Fibroblast of skin of scalp (primary cell): Measurements from ENCODE around the gene PTPRB.

ENCODE experiments used
- DNase-seq: peaks from one replicate; pipeline ENCODE4 v3.0.0-alpha.2; 2013

PTPRB gene

DNA sequence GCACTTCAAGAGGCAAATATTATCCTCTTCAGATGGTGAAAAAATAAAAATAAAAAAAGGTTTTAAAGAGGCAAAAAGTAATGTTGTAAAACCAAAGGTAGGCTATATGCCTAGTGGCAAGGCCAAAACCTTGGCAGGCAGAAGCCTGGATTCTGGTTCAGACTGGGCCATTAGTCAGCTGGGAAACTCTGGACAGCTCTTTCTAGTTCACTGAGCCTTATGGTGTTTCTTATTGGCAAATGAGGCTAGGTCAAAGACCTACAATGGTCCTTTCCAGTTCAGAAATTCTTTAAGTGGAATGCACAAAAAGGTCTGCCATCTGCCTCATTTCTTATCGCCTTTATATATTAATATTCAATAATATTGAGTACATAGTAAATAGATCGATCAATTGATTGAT is 44.6 kb downstream of the PTPRB start:
- no peak for DNase-seq

DNA sequence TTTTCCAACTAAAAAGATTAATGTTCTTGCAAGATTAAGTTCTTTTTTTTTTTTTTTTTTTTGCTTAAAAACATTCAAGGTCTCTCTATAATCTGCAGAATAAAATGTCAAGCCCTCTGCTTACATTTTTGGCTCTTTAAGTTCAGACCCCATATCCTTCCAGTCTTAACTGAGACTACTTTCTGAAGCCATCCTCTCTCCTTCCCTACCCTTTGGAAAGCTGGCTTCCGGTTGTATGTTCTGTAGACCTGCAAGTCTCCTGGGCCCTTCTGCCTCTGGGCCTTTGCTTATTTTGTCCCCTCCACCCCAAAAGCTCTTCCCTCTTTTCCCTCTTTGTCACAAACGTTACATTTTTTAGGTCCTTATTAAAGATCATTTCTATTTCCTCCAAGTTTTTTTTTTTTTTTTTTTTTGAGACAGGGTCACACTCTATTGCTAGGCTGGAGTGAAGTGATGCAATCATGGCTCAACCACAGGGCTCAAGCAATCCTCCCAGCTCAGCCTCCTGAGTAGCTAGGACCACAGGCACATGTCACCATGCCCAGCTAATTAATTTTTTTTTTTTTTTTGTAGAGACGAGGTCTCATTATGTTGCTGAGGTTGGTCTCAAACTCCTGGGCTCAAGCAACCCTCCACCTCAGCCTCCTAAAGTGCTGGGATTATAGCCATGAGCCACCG is 46.5 kb downstream of the PTPRB start:
- peak; percentile 23 for DNase-seq

DNA sequence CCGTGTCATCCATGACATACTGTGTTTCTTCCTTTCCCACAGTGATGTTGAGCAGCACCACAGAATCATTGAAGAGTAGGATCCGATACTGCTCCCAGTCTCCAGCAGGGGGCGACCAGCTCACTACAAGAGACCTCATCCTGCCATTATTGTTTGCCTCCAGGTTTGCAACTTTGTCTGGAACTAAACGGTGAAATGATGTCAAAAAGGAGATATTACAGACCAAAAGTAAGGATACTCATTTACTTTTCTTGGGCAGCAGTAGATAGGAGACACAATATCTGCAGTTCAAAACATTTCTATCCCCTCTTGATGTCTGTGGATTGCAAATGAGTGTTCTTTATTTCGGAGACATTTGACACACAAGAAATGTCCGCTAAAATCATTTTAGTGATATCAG is 47.2 kb downstream of the PTPRB start:
- DNase-seq: peak; percentile 78

DNA sequence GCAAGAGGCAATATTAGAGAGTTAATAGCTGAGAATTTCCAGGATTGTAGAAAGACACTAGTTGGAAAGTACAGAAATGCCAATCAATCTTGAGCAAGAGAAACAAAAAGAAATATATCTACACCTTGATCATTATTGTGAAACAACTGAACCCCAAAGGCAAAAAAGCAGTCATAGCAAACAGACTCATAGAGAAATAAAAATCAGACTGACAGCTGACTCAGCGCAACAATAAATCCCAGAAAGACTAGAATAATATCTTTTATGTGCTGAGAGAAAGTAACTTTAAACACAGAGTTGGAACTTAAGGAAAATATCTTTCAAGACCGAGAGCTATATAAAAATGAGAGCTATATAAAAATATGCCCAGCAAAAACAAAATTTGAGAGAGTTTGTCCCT is 52.9 kb downstream of the PTPRB start:
- DNase-seq: no peak

DNA sequence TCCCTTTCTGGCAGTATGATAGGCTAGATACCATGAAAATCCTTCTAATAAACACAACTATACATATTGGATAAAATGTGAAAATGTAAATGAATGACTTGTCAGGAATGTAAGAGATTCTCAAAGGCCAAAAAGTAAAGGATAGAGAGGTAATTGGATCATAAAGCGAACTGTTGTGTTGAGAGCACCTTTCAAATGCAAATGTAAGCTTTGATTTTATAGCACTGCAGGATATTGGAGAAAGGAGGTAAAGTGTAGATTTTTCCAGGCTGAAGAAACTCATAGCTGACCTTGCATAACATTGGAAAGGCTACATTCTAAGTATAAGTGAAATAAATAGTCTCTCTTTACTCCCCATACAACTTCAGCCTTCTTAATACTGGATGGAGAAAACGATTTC is 54.0 kb downstream of the PTPRB start:
- no peak for DNase-seq

DNA sequence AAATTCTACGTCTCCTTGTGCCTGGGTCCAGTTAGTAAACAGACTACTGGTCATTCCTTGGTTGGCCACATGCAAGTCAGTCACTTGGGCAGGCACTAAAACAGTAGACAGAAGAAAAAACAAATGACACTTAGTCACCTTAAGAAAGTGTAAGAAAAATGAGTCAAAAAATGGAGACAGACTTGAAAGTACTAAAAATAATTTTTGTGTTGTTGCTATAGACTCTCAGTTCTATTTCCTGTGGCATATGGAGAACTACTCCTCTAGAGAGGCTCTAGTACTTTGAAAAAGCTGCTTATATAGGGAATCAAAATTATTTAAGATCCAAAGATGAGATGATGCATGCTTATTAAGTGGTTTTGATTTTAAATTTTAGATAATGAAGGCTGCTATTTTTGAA is 56.0 kb downstream of the PTPRB start:
- DNase-seq: no peak

DNA sequence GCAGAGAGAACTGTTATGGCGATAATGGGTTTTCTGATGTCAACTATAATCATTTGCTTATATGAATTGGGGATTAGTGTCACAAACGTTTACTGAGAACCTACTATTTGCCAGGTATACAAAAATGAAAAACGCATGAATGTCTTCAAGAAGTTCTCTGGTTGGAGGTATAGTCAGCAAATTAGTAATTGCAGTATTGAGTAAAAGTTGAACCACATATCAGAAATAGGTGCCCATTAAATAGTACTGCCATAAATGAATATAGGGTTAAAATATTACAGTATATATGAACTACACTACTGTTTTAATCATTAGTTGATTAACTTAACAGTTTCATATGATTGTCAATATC is 60.0 kb downstream of the PTPRB start:
- DNase-seq: no peak

DNA sequence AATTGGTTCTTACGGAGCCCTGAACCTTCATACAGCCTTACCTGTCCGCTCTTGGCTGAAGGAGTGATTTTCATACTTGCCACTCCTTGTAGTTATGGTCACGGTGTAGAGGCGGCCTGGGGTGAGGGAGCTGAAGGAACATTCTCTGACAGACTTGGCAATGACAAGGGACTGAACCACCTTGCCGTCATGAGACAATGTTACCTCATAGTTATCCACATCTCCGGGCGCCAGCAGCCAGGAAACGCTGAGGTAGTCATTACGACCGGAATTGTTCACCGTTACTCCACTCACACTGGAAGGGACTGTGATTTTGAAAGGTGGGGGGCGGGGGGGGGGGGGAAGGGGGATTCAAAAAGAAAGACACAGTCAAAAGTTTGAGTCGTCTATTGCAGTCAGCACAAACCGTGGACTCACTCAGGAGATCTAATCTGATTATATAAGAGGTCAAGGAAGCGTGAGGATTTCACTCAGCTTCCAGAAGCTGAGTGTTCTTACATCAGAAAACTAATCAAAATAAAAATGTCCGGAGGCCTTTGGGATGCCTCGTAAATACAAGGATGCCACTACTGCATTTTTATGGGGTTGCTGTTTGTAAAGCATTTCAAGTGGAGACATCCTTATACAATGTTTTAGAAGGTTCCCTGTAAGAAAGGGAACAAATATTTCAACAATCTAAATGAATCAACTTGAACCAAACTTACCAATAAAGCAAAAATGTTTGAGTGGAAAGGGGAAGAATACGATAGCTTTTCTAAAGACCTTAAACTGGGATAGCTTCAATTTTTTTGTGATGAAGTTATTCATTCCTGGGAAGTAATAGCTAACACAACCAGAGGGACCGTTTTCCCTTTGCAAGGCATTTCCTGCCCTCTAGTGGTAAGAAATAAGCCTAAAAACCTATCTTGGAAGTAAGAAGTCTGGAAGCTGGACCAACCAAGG is 60.6 kb downstream of the PTPRB start:
- DNase-seq: peak; percentile 88

DNA sequence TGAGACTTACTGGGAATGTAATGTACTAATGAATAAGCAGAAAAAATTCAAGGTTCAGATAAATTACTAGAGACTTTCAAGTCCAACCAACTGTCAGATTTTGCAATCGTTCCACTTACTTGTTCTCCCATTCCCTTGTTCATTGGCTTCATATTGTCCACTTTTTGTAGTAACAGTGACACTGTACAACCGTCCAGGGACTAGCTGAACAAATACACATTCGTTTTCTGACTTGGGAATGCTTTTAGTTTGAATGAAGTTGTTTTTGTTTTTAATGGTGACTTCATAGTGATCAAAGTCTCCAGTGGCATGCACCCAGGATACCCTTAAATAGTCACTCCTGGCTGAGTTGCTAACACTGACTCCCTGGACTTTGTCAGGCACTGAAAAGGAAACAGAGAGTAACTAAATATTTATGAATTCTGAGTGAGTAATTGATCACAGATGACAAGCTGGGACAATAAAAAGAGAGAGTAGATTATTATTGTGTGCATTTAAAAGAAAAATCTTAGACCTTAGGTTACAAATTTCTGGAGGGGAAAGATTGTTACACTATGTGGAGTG is 65.4 kb downstream of the PTPRB start:
- DNase-seq: peak; percentile 9

DNA sequence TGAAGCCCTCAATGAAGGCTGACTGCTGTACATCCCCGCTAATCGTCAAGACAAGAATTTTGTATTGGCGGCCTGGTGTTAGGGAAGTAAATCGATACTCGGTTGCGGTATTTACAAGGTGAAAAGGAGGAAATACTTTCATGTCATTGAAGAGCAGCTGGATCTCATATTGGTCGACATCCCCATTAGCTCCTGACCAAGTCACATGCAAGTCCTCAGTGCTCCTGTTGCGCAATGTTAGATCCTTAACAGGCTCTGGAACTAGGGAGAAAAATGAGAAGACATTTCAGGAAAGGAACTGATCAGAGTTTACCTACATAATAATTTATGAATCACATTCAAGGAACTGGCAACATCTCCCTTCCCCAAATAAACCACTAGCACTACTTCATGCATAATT is 66.2 kb downstream of the PTPRB start:
- no peak for DNase-seq

DNA sequence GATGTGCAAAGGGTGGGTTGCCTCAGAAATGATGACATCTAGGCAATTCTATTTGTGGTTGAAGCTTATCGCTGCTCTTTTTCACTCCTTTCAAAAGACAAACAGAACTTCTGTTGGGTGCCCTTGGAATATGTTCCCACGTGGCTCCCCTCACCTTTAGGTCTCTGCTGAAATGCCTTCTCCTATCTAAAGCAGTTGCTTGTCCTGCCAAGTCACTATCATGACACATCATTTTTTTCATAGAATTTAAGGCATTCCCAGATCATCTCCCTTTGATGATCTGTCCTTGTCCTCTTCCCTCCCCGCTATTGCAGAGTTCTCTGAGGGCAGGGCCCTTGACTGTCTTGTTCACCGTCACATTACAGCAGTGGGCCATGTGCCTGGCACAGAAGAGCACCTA is 75.7 kb downstream of the PTPRB start:
- no peak for DNase-seq

DNA sequence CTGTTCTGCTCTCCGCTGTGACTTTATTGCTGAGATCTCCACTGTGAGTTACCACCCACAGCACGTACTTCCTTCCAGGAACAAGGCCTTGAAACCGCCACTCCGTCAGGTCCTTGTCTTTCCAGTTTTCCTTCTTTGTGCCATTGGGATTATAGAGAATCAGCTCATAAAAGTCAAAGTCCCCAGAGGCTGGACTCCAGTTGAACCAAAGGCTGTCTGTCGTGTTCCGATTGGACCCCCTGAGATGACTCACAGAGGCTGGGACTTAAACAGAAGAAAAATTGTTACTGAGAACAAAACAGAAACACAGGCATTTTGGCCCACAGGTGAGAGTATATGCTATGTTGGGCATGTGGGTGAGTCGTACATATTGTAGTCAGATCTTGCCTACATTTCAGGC is 76.6 kb downstream of the PTPRB start:
- DNase-seq: no peak

DNA sequence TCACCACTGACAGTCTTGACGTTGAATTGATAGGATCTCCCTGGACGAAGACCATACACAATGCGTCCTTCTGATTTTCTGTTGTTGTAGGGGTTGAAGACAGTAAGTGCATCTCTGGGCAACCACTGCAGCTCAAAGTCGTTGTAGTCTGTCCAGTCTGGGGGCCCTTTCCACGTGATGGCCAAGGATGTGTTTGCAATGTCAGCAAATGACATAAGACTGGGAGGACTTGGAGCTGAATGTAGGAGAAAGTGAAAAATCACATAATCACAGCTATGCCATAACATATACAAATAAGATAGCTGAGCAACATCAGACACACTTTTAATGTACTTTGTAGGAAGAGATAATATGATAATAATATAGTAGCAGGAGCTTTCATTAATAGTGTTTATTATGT is 77.8 kb downstream of the PTPRB start:
- no peak for DNase-seq

DNA sequence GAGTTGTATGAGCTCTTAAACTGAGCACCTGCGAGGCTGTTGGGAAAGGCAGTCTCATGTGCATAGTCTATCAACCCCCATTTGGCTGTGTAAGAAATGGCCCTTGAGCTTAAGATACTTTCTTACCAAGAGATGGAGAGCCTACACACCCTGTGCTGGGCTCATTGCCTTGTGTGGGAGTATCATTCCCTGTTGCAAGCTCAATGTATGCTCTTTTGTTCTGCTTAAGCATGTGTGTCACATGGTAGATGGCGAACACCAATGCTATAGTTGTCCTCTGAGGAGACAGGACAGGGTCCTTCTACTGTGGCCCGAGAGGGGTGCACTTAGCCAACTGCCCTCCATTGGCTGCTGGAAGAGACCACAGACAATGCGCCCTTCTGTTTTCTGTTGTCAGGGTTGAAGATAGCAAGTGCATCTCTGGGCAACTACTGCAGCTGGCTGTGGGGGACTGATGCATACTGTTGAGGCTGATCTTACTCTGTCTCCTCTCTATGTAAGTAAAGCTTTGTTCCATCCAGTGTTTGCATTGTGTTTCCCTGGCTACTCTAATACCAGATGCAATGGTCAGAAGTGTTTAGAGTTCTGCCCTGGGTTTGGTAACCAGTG is 79.5 kb downstream of the PTPRB start:
- DNase-seq: no peak

DNA sequence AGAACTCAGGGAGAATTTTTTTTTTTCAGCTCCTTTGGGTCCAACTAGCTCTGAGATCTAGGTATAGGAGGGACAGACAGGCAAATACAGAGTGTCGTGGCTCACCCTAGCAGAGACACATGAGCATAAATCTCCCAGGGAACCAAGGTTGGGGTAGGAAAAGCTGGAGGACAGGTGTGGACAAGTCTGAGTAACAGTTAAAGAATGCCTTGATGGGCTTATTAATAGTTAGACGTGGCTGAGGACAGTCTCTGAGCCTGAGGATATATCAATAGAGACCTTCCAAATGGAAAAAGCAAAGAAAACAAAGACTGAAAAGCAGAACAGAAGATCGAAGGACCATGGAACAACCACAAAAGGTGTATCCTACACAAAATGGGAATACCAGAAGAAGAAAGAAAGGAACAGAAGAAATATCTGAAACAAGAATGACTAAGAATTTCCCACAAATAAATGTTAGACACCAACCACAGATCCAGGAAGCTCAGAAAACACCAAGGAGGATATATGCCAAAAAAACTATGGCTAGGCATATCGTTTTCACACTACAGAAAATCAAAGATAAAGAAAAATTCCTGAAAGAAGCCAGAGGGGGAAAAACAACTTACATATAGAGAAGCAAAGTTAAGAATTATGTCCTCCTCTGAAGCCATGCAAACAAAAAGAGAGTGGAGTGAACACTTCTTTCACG is 80.9 kb downstream of the PTPRB start:
- no peak for DNase-seq

DNA sequence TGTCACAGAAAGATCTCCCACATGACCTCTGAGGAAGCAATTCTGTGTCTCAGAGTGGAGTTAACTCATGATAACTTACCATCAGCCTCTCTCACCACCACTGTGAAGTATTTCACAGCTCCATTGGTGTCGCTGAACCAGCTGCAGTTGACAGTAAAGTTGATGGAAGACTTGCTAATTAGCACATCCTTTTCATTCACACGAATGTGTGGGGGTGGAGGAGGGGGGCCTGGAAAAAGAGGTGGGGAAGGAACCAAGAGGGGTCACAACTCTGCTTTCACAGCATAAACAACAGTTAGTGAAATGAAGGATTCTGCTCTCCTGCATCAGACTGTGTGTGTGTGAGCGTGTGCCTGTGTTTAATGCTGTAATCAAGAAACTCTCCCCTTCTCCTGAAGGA is 82.1 kb downstream of the PTPRB start:
- no peak for DNase-seq

DNA sequence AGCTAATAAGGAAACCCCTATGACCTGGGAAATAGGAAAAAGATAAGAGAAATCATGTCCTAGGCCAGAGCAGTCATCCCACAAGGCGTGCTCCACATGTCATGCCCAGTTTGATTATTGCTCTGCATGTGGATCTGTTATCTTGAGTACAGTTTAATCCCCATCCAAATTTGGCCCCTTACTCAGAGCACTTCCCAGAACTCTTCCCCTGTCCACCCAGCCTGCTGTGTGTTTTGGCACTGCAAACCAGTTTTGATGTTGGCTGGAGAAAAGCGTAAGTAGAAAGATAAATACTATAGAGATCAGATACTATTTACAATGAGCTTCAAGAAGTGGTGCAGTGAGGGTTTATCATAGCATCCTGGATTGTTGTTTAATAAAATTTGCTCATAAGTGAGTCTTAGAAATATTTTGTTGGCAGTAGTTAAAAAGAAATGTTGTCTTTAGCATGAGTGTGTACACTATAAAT is 83.8 kb downstream of the PTPRB start:
- DNase-seq: no peak

DNA sequence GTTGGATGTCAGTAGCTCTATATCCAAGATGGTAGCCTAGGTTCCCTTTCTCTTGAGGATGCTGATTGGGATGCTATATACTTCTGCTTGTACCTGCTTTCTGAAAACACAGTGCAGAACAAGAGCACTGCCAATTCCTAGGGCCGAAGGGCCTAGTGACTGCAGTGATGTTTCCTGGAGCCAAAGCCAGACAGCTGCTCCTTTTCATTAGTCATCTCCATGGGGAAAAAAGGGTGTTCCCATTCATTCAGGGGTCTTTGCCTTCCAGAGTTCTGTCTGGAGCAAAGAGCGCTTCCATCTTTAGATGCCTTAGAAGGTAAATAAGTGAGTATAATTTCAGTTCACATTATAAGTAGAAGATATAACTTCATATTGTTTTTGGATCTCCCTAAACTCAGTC is 85.5 kb downstream of the PTPRB start:
- DNase-seq: no peak

DNA sequence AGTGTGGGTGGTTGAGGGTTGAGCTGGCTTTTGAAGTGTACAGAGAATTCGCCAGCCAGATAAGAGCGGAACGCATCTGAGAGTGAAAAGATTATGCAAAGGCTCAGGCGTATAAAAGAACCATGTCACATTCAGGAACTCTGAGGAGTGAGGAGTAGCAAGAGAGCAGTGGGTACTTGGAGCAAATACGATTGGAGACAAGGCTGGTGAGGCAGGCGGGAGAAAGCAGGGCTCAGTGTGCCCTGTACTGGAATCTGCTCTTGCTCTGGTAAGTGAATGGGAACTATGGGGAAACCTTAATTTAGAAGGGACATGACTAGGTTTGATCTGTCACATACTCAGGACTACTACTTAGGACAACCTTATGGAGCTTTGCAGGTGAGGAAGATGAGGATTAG is 87.0 kb downstream of the PTPRB start:
- DNase-seq: no peak

DNA sequence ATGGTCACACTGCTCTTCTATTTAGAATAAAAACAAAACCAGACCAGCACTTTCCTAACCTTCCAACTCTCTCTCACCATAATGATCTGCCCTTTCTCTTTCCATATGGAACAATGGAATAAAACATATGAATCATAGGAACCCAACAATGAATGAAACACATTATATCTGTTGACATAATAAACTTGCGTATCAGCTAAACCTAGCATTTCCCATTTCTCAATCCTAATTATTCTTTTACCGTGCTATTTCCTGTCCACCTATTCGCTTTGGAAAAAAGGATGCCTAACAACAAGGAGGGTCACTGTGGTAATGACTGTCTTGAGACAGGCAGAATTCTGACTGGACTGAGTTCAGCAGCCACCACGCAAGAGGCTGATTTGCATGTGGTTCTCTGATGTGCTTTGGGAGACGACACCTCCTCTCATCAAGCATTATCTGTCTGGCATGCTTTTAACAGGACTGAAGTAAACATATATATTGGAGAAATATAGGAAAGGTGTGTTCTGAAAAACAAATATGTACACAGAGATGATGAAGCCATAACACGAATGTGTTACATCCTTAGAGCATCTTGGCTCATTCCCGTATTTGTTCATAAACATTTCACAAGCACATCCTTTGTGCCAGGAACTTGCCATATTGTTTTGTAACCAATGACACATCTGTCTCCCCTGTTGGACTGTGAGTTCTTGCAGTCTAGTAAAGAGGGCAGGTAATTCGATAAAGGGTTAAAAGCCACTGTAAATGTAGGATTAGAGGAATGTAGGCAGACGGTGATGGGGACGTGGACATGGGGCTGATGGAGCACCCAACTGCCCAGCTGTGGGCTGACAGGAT is 87.7 kb downstream of the PTPRB start:
- no peak for DNase-seq

DNA sequence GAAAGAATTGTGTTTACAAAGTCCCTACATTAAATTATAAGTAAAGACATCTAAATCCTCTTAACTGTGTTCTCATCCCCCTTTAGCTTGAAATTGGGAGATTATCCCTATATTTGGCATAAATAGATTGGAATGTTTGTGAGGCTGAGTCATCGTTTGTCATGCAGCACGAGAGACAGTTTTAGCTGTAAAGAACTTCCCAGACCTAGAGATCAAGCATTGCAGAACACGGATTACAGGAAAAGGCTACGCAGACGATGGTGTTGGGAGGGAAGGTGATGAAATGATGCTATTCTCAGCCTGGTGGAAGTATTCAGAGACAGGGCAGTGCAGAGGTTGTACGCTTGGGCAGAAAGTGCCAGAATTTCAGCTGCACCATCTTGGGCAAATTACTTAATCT is 93.8 kb downstream of the PTPRB start:
- peak; percentile 95 for DNase-seq

DNA sequence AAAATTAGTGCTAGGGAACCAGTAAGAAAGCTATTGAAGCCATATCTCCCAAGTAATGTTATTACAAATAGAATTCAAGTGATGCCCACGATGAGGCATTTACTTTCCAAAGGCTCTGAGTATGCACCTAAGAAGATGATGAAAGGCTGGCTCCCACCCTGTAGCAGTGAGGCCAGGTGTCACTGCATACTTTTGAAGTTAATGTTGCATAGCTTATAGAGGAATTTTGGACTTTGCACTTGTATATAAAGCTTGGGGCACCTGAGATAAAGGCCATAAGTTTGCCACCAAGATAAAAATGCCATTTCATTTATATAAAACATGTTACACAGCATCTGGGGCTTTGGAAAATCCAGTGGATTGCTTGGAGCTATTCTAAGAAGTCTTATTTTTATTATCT is 96.2 kb downstream of the PTPRB start:
- no peak for DNase-seq
